GM19328 (cell line): Measurements from ENCODE around the gene ZNF836.

Experiments used
- ATAC-seq: cut with Tn5 transposase; IDR thresholded peaks from one replicate; pipeline ENCODE4 v1.9.1; 2021; ENCODE audit warnings: mild to moderate bottlenecking, moderate library complexity; ENCODE audit not compliant: unreplicated experiment

Gene ZNF836

DNA sequence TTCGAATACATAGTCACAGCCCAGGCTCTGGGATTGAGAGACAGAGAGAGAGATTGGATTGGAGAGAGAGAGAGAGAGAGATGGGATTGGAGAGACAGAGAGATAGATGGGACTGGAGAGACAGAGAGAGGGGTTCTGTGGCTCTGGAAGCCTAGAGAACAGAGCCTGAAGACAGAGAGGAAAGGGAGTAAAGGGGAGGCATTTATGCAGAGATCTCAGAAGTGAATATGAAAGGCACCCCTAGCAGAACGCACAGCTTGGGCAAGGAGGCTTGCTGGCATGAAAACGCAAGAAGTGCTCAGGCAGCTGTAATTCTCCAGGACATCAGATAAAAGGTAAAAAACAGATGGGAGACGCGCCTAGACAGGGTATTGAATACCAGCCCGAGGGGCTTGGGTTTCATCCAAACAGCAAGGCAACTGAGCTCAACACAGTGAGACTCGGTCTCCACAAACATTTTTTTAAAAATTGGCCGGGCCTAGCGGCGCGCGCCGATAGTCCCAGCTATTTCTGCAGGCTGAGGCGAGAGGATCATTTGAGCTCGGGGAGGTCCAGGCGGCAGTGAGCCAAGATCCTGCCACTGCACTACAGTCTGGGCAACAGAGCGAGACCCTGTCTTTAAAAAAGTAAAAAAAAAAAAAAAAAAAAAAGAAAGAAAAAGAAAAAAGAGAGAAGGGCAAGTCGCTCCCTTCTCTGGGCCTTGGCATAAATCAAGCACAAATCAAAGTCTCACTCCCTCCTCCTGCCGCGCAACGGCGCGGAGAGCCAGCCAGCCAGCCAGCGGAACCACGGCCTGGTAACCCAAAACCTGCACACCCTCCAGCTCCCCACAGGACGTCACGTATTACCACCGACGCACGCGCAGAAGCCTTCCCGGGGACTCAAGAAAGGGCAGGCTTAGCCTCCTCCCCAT, 17.7 kb upstream of the ZNF836 start:
- ATAC-seq, result peak; percentile 1

DNA sequence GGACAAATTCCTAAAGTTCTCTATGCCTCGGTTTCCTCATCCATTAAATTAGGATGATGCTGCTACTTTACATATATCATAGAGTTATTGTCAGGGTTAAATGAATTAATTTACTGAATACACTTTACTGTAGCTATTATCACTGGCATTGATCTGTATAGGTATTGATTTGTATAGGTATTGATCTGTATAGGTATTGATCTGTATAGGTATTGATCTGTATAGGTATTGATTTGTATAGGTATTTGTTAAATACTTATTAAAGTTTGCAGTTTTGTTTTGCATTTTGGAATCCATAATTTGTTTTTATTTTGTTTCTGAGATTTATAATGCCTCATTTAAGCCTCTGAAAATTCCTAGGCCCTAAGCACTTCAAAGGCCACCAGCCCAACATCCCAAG, 16.0 kb upstream of the ZNF836 start:
- no peak for ATAC-seq

DNA sequence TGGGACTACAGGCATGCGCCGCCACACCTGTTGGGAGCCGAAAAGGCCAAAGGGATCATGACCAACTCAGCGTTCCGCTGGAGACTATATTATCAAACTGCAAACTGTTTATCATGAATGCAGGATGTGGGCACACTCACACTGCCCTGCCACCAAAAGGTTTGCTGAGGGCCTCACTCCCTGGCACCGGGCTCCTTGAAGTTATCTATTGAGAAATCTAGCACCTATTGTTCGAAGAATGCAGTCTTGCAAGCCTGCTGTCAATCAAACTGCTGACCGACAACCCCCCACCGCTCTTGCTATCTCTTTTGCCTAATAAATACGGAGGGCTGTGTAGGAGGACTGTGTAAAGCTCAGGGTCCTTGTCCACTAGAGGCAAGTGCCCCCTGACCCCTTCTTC, 5.2 kb upstream of the ZNF836 start:
- ATAC-seq, result no peak

DNA sequence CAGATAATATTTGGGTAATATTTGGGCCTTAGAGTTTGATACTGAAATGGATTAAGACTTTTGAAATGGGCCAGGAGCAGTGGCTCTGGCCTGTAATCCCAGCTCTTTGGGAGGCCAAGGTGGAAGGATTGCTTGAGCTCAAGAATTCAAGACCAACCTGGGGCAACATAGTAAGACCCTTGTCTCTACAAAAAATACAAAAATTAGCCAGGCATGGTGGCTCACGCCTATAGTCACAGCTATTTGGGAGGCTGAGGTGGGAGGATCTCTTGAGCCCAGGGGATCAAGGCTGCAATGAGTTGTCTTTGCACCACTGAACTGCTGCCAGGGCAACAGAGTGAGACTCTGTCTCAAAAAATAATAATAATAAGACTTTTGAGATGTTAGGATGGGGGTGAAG, 926 bp upstream of the ZNF836 start:
- no peak for ATAC-seq

DNA sequence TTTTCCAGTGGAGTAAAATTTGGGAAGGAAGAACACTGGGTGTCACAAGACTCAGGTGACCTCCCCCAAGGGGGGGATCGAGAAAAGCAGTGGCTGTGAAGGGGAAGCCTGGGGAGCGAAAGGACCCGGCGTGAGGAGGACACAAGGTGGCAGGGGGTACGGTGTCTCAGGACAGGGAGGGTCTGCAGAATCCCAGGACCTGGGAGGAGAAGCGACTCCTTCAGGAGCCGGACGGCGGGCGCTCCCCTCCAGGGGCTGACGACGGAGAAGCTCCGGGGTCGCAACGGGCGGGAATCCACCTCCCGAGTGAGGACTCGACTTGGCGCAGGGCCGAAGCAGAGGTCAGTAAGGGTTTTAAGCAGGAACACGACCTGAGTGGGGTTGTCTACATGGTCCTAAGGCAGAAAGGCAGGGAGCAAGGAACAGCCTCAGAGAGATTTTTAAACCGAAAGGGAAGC, 529 bp downstream of the ZNF836 start:
- ATAC-seq, result peak; percentile 17

DNA sequence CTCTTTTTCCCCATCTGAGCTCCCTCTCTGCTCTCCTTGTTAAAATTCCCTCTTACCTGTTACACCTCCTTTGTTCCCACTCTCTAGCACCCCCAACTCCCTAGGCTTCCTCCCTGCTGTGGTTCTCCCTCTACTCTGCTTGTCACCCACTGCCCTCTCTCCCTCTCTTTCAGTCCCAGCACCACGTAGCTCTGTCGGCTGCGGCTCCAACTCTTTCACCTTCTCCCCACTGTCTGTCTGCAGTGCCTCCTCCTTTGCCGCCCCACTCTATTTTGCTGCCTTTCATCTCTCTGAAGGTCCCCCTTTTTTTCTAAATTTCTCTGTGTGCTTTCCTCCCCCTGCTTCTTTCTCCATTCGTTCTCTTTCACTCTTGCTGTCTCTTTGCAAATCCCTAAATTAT, 1.1 kb downstream of the ZNF836 start:
- ATAC-seq, result no peak

DNA sequence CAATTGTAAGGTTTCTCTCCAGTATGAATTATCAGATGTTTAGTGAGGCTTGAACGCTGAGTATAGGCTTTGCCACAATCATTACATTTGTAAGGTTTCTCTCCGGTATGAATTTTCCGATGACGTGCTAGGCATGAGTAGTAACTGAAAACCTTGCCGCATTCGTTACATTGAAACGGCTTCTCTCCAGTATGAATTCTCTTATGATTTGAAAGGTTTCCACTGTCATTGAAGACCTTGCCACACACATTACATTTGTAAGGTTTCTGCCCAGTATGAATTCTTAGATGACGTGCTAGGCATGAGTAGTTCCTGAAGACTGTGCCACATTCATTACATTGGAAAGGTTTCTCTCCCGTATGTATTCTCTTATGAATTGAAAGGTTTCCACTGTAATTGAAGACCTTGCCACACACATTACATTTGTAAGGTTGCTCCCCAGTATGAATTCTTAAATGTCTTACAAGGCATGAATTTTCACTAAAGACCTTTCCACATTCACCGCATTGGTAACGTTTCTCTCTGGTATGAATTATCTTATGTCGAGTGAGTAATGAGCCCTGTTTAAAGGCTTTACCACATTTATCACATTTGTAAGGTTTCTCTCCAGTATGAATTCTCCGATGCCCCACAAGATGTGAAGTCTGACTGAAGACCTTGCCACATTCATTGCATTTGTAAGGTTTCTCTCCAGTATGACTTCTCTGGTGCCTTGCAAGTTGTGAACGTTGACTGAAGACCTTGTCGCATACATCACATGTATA, 15.6 kb downstream of the ZNF836 start:
- no peak for ATAC-seq

DNA sequence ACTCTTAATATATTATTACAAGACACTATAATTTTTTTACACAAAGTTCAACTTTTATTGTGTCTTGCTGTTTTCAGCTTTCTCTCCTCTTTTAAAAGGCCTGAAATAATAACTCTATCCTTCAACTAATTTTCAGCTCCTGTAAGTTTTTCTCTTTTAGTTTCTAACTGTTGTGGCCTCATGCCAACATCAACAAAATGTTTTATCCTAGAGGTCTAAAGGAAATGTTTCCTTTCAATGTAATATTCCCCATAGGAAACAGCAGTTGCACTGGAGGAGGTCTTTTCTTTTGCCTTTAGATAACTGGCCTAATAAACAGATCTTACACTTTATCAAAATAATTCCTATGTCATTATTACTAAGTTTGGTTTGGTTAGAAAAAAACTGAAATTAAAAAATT, 23.2 kb downstream of the ZNF836 start:
- ATAC-seq, result no peak

DNA sequence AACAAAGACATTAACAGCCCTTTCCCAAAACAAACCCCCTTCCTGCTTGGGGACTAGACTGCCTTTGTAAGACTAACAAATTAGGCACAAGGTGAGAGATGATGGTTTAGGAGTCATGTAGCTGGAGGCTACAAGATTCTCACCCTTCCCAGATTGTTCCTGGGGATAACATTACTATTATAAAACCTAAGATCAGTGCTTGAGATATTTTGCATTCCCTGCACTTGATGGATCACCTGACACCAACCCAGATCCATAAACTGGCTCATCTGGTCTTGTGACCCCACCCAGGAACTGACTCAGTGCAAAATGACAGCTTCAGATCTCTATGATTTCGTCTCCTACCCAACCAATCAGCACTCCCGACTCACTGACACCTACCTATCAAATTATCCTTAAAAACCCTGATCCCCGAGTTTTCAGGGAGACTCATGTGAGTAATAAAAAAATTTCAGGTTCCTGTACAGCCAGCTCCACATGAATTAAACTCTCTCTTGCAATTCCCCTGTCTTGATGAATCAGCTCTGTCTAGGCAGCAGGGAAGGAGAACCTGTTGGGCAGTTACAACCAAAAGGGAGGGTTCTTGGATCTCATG, 29.3 kb downstream of the ZNF836 start:
- ATAC-seq, result no peak

DNA sequence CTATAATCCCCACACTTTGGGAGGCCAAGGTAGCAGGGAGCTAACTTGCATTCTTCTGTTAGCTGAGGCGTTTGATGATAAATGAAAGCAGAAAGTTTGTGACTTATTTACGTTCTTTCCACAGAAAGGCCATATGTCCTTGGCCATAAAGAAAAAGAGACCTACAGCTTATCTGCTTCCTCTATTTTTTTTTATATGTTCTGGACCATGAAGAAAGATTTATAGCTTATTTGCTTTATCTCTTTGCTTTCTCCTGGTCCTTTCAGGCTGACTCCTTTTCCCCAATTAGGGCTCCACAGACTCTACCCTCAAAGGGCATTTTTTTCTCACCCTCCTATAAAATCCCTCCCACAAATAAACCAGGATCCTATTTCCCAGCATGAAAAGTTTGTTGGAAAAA, 30.2 kb downstream of the ZNF836 start:
- ATAC-seq, result no peak

DNA sequence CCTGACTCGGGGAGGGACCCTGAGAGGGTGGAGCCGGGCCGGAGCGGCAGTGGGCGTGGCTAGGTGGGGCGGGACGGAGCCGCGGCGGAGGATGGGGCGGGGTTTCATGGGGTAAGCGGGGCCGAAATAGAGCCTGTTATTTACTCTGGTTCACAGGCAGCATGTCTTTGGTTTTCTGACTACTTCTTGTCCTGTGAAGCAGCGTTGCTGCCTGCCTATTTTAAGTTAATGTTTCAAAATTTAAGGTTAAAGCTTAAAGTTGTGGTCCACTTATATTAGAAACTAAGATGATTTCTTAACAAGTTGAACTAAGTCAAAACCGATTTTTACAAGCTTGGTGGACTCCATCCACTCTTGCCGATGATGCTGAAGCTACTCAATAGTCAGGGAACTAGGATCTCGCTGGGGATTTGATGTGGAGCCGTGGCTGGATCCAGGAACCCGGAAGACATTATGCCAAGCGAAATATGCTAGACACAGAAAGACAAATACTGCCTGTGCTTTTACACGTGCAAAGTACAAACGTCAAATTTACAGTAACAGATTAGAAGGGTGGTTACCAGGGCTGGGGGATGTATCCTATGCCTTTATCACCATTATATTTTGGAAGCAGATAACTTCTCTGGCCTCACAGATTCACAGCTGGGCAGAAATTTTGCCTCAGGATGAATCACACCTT, 31.2 kb downstream of the ZNF836 start:
- ATAC-seq, result no peak

DNA sequence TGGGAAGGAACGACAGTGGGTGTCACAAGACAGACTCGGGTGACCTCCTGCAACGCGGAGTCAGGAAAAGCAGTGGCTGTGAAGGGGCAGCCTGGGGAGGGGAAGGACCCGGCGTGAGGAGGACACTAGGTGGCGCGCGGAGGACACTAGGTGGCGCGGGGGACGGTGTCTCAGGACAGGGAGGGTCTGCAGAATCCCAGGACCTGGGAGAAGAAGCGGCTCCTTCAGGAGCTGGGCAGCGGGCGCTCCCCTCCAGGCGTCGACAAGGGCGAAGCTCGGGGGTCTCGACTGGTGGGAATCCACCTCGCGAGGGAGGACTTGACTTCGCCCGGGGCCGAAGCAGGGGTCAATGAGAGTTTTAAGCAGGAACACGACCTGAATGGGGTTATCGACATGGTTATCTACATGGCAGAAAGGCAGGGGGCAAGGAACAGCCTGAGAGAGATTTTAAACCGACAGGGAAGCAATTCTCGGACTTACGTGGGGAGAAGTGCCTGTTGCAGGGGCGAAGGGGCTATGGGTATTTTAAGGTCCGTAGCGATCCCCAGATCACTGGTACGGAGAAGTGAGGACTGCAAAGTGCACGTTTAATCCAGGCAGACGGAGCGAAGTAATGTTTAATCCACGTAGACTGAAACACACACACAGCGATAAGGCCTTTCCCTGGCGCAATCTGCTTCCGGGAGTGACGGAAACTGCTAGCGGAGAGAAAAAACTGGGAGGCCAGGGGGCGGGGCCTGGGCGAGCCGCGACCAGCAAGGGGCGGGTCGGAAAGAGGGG, 32.0 kb downstream of the ZNF836 start, which contains the start of gene ZNF616:
ZNF616 (minus strand) TSS at position 687 of the 780 bp plus-strand sequence. CDS start 9,426 bp downstream, outside the sequence.
- no peak for ATAC-seq

DNA sequence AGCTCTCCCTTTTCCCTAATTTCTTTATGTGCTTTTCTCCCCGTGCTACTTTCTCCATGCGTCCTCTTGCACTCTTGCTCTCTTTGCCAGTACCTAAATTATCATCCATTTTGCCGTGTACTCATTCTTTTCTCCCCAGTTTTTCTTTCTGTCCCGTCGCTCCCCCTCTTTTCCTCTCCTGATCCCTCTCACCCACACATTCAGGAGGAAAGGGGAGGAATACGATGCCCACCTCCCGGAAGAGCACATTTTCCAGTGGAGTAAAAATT, 32.5 kb downstream of the ZNF836 start:
- ATAC-seq, result no peak

DNA sequence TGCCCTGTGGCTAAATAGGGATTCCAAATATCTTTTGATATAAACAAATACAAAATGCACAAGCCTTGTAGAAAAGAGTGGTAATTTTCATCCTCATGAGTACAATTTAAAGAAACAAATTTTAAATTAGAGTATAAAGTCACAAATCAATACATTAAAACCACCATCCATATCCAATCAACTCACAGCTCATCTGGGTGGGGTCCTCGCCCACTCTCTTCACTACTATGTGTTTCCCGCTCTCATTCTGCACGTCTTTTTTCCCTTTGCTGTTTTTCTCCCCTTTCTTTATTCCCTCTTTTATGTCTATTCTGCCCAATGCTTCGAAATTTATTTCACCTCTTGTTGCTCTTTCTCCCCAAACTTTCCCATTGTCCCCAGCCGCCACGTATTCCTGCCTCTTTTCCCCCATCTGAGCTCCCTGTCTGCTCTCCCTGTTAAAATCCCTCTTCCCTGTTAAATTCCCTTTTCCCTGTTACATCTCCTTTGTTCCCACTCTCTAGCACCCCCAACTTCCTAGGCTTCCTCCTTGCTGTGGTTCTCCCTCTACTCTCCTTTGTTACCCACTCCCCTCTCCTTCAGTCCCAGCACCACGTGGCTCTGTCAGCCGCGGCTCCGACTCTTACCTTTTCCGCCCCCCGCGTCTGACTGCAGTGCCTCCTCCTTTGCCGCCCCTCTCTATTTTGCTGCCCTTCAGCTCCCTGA, 33.0 kb downstream of the ZNF836 start:
- ATAC-seq, result no peak

DNA sequence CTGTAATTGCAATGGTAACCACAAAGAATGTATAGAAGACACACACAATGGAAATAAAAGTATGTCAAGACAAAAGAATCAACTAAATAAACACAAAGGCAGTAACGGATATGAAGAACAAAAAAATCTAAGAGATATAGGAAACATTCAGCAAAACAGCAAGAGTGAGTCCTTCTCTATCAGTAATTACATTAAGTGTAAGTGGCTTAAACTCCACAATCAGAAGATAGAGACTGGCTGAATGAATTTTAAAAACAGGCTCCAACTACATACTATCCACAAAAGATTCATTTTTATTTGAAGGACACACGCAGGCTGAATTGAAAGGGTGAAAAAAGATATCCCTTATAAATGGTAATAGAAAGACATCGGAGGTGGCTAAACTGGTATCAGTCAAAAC, 51.1 kb downstream of the ZNF836 start:
- ATAC-seq, result no peak

DNA sequence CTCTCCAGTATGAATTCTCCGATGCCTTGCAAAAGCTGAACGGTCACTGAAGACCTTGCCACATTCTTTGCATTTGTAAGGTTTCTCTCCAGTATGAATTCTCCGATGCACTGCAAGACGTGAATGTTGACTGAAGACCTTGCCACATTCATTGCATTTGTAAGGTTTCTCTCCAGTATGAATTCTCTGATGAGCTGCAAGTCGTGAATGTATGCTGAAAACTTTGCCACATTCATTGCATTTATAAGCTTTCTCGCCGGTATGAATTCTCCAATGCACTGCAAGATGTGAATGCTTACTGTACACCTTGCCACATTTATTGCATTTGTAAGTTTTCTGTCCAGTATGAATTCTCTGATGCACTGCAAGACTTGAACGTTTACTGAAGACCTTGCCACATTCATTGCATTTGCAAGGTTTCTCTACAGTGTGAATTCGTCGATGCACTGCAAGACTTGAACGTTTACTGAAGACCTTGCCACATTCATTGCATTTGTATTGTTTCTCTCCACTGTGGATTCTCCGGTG, 55.8 kb downstream of the ZNF836 start:
- ATAC-seq, result no peak

DNA sequence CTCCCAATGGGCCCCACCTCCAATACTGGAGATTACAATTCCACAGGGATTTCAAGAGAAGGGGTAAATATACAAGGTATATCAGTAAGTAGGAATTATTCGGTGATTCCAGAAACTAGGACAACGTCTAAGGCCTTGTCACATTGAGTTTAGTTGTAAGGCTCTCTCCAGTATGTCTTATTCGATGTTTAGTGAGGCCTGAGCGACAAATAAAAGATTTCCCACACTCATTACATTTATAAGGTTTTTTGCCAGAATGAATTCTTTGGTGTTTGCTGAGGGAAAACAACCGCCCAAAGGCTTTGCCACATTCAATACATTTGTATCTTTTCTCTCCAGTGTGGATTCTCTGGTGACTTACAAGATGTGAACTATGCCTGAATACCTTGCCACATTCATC, 56.7 kb downstream of the ZNF836 start:
- no peak for ATAC-seq

DNA sequence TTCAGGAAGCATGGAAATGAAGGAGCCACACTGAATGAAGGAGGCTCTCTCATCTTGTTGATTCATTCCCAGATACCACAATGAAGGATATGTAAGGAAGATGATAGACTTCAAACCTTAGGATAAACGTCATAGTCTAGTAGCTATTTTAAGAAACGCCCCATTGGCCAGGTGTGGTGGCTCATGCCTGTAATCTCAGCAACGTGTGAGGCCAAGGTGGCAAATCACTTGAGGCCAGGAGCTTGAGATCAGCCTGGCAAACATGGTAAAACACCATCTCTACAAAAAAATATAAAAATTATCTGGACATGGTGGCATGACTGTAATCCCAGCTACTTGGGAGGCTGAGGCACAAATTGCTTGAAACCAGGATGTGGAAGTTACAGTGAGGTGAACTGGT, 58.8 kb downstream of the ZNF836 start:
- no peak for ATAC-seq

DNA sequence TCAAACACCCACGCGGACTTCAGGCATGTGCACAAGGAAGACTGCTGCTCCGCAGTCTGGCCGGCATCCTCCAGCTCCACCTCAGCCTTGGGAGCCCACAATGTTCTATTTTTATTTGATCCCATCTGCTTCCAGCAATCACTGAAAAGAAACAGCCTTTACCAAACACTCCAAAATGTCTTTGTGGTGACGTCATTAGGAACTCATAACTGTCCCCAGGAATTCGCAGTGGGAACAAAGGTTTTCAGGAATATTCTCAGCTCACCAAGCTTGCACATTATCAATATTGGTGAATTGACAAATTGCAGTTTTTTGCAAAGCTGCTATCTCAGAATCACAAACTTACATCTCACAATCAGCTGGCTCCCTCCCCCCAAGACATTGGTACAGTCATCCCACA, 60.6 kb downstream of the ZNF836 start:
- ATAC-seq, result no peak
